ENCODE results near the gene LMOD3.
A peak's percentile ranks its signal among the peaks of the same experiment; 100 is the strongest.

The LMOD3 gene

DNA sequence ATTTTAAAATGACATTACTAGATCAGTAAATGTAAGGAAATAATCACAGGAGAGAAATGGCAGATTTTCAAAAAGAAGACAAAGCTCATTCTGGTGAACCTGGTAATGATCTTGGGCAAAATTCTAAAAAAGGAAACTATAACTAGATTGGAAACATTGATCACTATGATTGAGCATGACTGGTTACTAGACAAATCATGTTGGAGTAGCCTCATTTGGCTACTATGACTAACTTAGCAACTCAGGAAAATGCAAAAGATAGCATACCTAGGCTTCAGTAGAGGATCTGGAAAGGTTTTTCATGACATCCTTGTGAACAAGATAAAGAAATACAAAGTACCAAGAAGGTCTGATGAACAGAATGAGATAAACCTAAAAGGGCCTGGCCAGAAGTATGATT, 62.7 kb downstream of the LMOD3 start:
- TF ChIP-seq CTCF (IDR thresholded peaks at IDR 0.05; ENCODE audit: low read depth, low read length) = no peak
- no peak for TF ChIP-seq EZH2phosphoT487 (IDR thresholded peaks at IDR 0.05; ENCODE audit: low read depth)
- H3K79me2 ChIP-seq (ENCODE audit: low read length) = no peaks in the 10 kb centered on the region
- no peak overlapping the region for H2AFZ ChIP-seq (ENCODE audit: low read depth, low read length)
- no peaks in the 10 kb centered on the region for H3K9me3 ChIP-seq (ENCODE audit: insufficient read depth, low read length)
- H3K4me1 ChIP-seq (ENCODE audit: low read length) = peaks cover 13% of the 10 kb centered on the region
- H3K27me3 ChIP-seq (ENCODE audit: low read depth, low read length) = no peaks in the 10 kb centered on the region
- H3K36me3 ChIP-seq (replicated peaks; ENCODE audit: low read depth, low read length) = peaks cover 62% of the 10 kb centered on the region
- H3K4me2 ChIP-seq (ENCODE audit: low read length) = no peak overlapping the region
- no peaks in the 10 kb centered on the region for H4K20me1 ChIP-seq (ENCODE audit: insufficient read depth, low read length)
- no peak overlapping the region for H3K4me3 ChIP-seq (ENCODE audit: low read length)
- H3K27ac ChIP-seq (ENCODE audit: low read length) = no peak overlapping the region
- no peak overlapping the region for H3K9ac ChIP-seq (ENCODE audit: low read length)

DNA sequence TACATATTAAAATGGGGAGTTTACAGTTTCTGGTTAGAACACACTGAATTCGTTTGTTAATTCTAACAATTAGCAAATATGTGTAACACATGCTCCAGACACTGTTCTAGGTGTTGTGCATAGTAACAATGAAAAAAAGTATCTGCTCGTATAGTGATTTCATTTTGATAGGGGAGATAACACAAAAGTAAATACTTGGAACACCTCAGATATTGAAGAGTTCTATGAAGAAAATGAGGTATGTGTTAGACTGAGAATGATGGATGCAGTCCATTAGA, 63.5 kb downstream of the LMOD3 start:
- H3K27ac ChIP-seq (ENCODE audit: low read length) = peak overlapping the region; percentile 59
- TF ChIP-seq CTCF (IDR thresholded peaks at IDR 0.05; ENCODE audit: low read depth, low read length) = no peak
- no peak for TF ChIP-seq EZH2phosphoT487 (IDR thresholded peaks at IDR 0.05; ENCODE audit: low read depth)
- peak overlapping the region; percentile 35 for H3K4me2 ChIP-seq (ENCODE audit: low read length)
- peaks cover 61% of the 10 kb centered on the region for H3K36me3 ChIP-seq (replicated peaks; ENCODE audit: low read depth, low read length)
- no peak overlapping the region; the same call in 1 of the 2 replicates for H3K9ac ChIP-seq (ENCODE audit: low read length)
- H2AFZ ChIP-seq (ENCODE audit: low read depth, low read length) = no peak overlapping the region
- H3K79me2 ChIP-seq (ENCODE audit: low read length) = no peaks in the 10 kb centered on the region
- no peaks in the 10 kb centered on the region for H3K27me3 ChIP-seq (ENCODE audit: low read depth, low read length)
- H3K4me3 ChIP-seq (ENCODE audit: low read length) = no peak overlapping the region
- peaks cover 13% of the 10 kb centered on the region for H3K4me1 ChIP-seq (ENCODE audit: low read length)
- no peaks in the 10 kb centered on the region for H4K20me1 ChIP-seq (ENCODE audit: insufficient read depth, low read length)
- no peaks in the 10 kb centered on the region for H3K9me3 ChIP-seq (ENCODE audit: insufficient read depth, low read length)

DNA sequence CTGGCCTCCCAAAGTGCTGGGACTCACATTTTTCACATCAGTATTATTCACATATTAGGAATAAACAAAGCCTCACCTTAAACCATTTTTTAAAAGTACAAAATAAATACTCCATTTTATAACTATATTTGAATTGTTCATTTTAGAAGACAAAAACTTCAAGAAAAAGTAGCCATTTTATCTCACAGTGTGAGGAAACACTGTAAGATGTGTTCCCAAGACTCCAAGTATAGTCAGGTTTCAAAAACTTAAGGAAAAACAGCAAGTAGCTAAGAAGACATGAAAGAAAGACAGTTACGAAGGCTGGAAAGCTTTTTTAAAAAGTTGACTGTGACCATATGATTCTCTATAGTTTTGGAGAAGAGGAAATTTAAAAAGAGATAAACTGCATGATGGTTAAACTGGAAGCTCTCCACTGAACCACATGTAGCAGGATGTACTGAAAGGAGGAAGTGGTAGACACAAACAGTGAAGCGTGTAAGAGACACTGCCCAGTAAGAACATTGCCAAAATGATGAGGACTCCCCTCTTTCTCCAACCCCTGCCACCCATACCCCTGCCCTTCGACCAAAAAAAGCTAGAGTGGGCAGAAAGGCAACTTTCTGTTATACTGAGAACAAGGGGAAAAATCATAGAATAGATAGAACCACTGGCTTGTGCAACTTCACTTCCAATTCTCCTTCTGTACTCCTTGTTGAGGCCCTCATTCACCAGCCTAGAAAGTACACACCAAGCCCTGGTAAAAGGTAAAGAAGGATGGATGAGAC, 64.0 kb downstream of the LMOD3 start:
- peak overlapping the region; percentile 59 for H3K27ac ChIP-seq (ENCODE audit: low read length)
- no peak overlapping the region; the same call in 1 of the 2 replicates for H3K9ac ChIP-seq (ENCODE audit: low read length)
- no peak overlapping the region for H3K4me3 ChIP-seq (ENCODE audit: low read length)
- no peaks in the 10 kb centered on the region for H4K20me1 ChIP-seq (ENCODE audit: insufficient read depth, low read length)
- peaks cover 13% of the 10 kb centered on the region for H3K4me1 ChIP-seq (ENCODE audit: low read length)
- no peaks in the 10 kb centered on the region for H3K79me2 ChIP-seq (ENCODE audit: low read length)
- no peak overlapping the region for H2AFZ ChIP-seq (ENCODE audit: low read depth, low read length)
- H3K27me3 ChIP-seq (ENCODE audit: low read depth, low read length) = no peaks in the 10 kb centered on the region
- no peaks in the 10 kb centered on the region for H3K9me3 ChIP-seq (ENCODE audit: insufficient read depth, low read length)
- TF ChIP-seq CTCF (IDR thresholded peaks at IDR 0.05; ENCODE audit: low read depth, low read length) = no peak
- no peak for TF ChIP-seq EZH2phosphoT487 (IDR thresholded peaks at IDR 0.05; ENCODE audit: low read depth)
- peak overlapping the region; percentile 35 for H3K4me2 ChIP-seq (ENCODE audit: low read length)
- peaks cover 65% of the 10 kb centered on the region for H3K36me3 ChIP-seq (replicated peaks; ENCODE audit: low read depth, low read length)
